Activated effector memory CD4-positive, alpha-beta T cell treated with Interleukin-2 at 50 U/mL for 16 hours (primary cell): ENCODE measurements around the gene XYLT1.

Source experiments
- DNase-seq: peaks from one replicate; pipeline ENCODE4 v3.0.0-alpha.2; 2020

XYLT1 gene

GRCh38 chr16:17275076-17276009, 195.4 kb downstream of the XYLT1 start:
- DNase-seq: no peak

GRCh38 chr16:17273142-17273561, 197.6 kb downstream of the XYLT1 start:
- no peak for DNase-seq

DNA sequence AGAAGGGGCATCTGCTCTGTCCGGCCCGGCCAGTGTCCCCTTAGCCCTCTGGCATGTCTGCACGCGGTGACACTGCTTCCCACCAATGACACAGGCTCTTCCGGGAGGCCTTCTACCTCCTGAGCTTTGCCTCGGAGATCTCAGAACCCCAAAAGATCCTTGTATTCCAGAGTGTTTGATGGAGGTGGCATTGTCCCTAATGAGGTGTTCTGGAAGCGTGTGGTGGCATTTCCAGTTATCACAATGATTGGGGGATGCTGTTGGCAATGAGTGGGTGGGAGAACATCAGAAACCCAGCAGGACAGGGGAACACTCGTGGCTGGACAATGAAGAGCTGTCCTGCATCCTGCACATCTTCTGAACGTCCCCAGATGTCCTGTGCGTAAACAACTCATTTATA, 198.0 kb downstream of the XYLT1 start:
- DNase-seq: no peak

DNA sequence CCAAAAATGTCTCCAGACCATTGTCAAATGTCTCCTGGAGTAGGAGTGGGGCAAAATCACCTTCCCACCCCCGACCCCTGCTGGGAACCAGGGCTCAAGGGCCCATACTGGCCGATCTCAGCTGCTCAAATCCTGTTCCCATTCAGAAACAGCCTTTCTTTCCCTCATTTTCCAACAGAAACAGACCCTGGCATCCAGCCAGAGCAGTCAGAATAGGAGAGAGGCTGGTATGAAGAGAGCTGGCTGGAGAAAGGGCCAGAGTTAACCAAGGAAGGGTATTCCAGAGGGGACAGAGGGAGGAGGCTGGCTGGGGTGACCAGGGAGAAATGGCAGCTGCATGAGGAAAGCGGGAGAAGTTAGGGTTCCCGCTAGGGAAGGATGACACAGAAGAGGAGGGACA, 199.1 kb downstream of the XYLT1 start:
- no peak for DNase-seq

- DNase-seq: no peak
Measured at GRCh38 chr16:17270683-17271109, 200.1 kb downstream of the XYLT1 start.

DNA sequence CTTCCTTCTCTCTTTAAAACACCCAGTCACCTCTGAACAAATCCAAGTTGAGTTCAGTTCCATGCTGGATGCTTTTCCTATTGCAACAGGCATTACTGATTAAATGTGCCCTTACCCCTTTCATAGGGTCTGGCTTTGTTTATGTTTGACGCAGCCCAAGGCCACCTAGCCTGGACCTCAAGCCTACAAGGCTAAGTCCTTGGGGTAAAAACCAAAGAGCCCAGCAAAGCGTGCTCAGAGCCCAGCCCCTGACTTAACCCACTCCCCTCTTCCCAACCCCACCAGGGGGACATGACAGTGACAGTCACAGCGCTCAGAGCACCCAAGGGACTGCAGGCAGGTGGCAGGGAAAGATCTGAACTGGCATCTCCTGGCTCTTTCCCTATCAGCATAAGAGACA, 200.6 kb downstream of the XYLT1 start:
- no peak for DNase-seq

- no peak for DNase-seq
Measured at GRCh38 chr16:17269439-17269838, 201.3 kb downstream of the XYLT1 start.

DNA sequence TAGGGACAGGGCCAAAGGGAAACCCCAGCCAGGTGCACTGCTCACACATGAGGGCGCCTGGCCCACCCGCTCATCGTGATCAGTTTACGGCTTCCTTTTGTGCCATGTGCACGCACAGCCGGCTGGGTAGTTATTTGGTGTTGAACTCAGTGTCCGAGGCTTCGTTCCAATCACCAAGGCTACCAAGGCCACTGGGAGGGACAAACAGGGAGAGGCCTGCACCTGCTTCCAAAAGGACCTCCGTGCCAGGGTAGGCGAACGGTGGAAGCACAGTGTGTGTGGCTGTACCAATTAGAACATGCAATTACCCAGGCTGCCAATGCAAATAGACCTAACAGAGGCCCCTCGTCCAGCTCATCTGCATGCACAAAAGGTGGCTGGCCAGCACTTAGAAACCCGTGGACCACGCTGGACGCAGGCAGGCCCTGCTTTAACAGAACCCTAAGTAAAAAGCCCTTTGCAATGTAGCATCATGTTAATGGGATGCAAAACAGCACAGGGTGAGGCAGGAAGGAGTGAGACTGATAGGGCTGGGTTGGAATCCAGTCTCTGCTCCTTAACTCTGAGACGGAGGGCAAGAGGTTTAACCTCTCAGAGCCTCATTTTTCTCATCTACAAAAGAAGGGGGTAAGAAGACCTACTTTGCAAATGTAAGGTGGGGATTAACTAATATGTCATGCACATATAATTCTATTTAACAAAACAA, 204.0 kb downstream of the XYLT1 start:
- no peak for DNase-seq

DNA sequence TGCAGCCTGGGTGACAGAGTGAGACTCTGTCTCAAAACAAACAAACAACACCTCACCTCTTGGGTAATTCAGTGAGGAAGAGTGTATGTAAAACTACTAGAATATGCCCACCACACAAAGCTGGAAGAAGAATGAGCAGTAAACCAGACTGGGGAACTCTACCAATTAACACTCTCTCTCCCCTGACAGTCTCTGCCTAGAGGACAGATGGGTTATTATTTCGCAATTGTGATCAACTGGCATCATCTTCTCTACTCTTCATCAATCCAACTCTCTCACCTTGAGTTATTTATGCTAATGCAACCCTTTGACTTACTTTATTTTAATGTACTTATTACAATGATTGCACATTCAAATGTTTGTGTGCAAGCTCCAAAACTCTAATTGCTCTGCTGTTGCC, 205.6 kb downstream of the XYLT1 start:
- DNase-seq: no peak

DNA sequence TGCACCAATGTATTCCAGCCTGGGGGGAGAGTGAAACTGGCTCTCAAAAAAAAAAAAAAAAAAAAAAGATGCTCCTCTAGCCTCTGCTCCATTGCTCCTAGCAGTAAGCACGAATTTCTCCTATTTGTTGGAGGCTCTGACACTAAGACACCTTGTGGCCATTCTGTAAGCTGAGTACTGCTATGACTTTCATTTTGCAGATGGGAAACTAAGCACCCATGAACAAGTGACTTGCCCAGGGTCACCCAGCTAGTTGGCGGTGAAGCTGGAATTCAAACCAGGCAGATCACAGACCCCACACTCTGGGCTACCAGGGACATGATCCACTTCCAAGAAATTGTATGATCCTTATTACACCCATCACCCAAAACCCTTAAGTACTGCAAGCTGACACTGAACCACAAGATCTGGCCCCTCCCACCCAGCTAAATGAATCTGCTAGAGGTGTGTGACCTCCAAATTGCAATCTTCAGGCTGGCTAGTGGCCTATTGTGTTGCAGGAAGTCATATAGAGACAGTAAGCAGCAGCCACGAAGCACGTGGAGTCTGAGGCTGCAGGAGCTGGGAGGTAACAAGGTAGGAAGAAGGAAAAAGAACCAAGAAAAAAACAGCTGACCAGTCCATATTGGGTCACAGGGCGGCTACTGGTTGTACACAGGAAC, 209.4 kb downstream of the XYLT1 start:
- no peak for DNase-seq

GRCh38 chr16:17260276-17260849, 210.4 kb downstream of the XYLT1 start:
- no peak for DNase-seq

DNA sequence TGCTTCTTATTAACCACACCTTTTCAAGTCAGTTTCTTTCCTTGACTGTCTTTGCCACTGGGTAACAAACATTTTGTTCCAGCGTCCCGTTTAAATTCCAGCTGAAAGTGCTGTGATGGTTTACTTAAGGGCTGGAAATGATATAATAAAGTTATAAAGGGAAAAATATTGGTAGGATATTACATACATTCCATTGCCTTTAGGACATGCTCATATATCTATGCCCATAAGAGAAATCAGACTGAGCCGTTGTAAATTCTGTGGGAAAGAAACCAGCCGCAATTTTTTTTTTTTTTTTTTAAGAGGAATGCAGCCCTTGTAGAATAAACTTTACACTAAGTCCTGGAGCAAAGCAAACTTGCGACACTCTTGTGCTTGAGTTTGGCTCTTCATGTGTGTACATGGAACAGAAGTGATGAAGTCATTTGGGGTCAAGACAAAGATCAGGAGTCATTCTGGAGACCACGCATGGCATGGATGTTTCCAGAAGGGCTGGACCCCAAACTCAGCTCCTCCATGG, 210.9 kb downstream of the XYLT1 start:
- DNase-seq: no peak

GRCh38 chr16:17258848-17259713, 211.7 kb downstream of the XYLT1 start:
- DNase-seq: no peak

DNA sequence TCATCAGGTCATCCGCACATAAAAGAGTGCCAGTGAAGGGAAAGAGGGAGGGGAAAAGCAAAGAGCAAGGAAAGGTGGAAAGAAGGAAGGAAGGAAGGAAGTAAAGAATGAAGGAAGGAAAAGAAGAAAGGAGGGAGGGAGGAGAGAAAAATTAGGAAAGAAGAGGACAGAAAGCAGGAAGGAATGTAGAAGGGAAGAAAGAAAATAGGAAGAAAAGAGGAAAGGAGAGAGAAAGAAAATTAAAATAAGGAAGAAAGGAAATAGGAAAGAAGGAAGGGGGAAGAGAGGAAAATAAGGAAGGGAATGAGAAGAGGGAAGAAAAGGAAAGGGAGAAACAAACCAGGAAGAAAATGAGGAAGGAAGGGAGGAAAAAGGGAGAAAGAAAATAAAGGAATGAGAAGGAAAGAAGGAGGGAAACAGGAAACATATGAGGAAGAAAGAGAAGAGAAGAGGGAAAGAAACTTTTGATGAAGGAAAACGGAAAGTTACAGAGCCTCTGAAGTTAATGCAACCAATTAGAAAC, 212.6 kb downstream of the XYLT1 start:
- DNase-seq: no peak

- no peak for DNase-seq
Measured at GRCh38 chr16:17257426-17258023, 213.2 kb downstream of the XYLT1 start.

- DNase-seq: no peak
Measured at GRCh38 chr16:17252701-17253100, 218.1 kb downstream of the XYLT1 start.

GRCh38 chr16:17252064-17252463, 218.7 kb downstream of the XYLT1 start:
- no peak for DNase-seq

GRCh38 chr16:17251496-17251895, 219.3 kb downstream of the XYLT1 start:
- DNase-seq: no peak

- no peak for DNase-seq
Measured at GRCh38 chr16:17246974-17247732, 223.6 kb downstream of the XYLT1 start.

- no peak for DNase-seq
Measured at GRCh38 chr16:17246268-17246885, 224.4 kb downstream of the XYLT1 start.
